GM18526 (cell line): Measurements from ENCODE around the gene SLC9A7.

Source experiments
- POLR2A ChIP-seq: IDR thresholded peaks from 3 replicates; pipeline ENCODE4 v1.6.1; 2011; ENCODE audit not compliant: insufficient read length; ENCODE audit errors: extremely low read depth

SLC9A7 gene

GRCh38 chrX:46690818-46691217, 68.1 kb downstream of the SLC9A7 start:
- TF ChIP-seq POLR2A, result no peak

DNA sequence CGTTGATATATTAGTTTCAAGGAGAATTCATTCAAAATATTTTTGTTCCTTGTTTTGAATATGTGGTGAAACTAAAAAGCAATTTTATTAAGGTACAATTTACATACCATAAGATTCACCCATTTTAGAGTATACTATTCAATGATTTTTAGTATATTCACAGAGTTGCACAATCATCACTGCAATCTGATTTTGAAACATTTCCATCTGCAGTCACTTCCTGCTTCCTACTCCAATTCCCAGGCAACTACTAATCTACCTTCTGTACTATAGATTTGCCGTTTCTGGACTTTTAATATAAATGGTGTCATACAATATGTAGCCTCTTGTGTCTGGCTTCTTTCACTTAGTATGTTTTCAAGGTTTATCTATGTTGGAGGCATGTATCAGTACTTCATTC, 71.3 kb downstream of the SLC9A7 start:
- TF ChIP-seq POLR2A, result no peak

- no peak for TF ChIP-seq POLR2A
These were observed 72.8 kb downstream of the SLC9A7 start for GRCh38 chrX:46686003-46686645.

DNA sequence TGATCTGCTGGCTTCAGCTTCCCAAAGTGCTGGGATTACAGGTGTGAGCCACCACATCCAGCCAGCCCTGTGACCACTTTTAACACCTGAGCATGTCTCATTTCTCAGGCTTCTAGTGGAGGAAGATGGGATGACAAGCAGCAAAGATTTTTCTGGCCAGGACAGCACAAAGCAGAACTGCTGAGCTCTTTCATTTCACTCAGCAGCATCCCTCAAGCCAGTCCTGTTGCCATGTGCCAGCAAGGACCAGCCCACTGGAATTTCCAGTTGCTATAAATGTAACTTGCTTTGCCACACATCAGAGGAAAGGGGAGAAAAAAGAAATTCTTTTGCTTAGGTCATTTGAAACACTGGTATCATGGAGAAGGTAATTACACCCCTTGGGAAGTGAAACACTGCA, 75.9 kb downstream of the SLC9A7 start:
- no peak for TF ChIP-seq POLR2A

DNA sequence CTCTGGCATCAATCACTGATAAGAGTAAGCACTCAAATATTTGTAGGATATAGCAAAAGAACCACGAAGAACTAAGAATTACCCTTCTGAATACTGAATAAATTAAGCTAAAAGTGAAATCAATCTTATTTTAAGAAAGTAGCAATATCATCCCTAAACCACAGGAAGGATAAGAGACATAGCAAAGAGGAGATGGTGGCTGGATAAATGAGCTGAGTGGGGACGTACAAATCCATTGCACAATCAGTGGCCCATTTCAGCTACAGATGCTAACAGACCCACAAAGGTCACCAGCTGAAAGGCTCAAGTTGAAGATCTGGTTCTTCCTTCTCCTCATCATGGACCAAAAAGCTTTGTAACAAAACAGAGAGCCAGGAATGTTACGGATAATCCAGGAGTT, 77.1 kb downstream of the SLC9A7 start:
- TF ChIP-seq POLR2A, result no peak

- TF ChIP-seq POLR2A, result no peak
These were observed 80.7 kb downstream of the SLC9A7 start for GRCh38 chrX:46678232-46678631.

DNA sequence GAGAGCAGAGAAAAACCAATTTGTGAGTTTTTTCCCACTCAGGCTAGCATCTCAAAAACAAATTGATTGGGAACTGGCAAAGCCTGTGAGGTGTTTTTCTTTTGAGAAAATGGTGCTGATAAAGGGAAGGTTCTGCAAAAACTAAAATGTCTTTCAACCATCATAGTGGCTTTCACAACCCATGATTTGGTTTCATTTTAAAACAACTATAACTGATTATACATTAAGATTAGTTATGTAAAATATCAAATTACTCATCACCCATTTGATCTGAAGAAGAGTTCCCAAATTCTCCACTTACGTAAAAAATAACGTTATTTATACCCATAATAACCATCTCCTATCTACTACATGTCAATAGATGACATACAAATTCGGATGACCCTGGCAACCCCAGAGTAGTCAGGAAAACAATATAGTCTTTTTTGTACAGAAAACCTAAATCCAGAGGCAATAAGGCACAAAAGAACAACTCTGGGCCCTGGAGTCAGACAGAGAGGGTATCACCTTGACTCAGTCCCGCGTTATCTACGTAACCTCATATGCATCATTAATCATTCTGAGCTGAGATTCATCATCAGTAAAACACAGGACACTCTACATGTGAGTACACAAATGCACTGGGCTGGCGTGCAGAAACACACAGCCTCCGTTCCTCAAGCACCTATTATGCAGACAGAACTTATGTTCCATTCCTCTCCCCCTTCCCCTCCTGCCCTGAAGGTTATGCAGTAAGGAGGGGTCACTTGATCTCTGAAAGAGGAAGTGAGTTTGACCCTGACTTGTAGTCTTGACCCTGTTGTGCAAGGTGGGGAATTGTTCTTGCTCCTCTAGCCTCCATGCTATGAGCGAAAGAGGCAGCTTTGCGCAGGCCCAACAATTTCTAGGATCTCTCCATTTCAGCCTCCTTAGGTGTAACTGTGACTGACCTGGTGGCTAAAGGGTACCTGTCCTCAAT, 82.2 kb downstream of the SLC9A7 start:
- no peak for TF ChIP-seq POLR2A

GRCh38 chrX:46673620-46674359, 85.1 kb downstream of the SLC9A7 start:
- no peak for TF ChIP-seq POLR2A

- no peak for TF ChIP-seq POLR2A
These were observed 88.6 kb downstream of the SLC9A7 start for GRCh38 chrX:46670316-46670715.

- no peak for TF ChIP-seq POLR2A
These were observed 92.1 kb downstream of the SLC9A7 start for GRCh38 chrX:46666831-46667230.

DNA sequence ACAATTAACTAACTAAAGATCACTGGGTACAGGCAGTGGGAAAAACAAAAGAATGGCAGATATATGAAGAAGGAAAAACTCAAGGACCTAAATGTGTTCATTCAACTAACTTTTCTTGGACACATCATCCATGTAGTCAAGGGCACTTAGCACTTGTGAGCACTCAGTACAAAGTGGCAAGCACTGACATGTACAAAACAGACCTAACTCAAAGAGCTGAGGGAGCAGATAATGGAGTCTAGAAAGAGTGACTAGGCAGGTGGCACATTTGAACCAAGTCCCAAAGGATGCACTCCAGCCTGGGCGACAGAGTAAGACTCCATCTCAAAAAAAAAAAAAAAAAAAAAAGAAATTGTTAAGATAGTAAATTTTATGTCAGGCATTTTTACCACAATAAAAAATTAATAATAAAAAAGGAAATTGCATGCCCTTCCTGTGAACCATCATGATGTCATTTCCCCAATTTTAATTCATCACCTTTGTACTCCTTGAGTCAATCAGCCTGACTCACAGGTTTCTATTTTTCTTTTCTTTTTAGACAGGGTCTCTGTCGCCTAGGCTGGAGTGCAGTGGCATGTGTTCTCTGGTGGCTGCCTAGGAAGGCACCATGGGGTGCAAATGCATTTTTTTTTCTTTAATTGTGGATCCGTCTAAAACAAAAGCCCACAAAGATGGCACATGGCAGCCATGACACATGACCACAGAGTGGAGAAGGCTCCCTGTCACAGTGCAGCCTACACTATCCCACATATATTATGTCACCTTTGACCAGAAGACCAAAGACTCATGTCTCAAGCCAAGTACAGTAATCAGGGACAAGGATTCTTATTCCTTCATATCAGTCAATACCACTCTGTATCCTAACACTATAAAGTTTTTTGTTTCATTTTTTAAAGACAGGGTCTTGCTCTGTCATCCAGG, 93.4 kb downstream of the SLC9A7 start:
- no peak for TF ChIP-seq POLR2A

- TF ChIP-seq POLR2A, result no peak
These were observed 96.5 kb downstream of the SLC9A7 start for GRCh38 chrX:46662188-46662958.

- TF ChIP-seq POLR2A, result no peak
These were observed 105.4 kb downstream of the SLC9A7 start for GRCh38 chrX:46653482-46653881.
